WTC11 (cell line): ENCODE data around the gene CERS3.

Experiments used
- CTCF ChIP-seq: fragments of 200-600 bp; IDR thresholded peaks from 2 replicates; pipeline ENCODE4 v1.8.0; 2022; ENCODE audit warnings: antibody characterized with exemption
- FOXP1 ChIP-seq: sonication (generic); formaldehyde crosslinking; IDR thresholded peaks from 2 replicates; pipeline ENCODE4 v1.8.0; 2022; ENCODE audit warnings: missing genetic modification reagents, mild to moderate bottlenecking, moderate library complexity, borderline replicate concordance
- GABPB1 ChIP-seq: sonication (generic); formaldehyde crosslinking; IDR thresholded peaks from 2 replicates; pipeline ENCODE4 v1.8.1; 2023; ENCODE audit warnings: mild to moderate bottlenecking, missing genetic modification reagents
- MAX ChIP-seq: sonication (generic); formaldehyde crosslinking; IDR thresholded peaks from 2 replicates; pipeline ENCODE4 v1.8.0; 2022; ENCODE audit warnings: mild to moderate bottlenecking, missing genetic modification reagents
- NFE2L1 ChIP-seq: sonication (generic); formaldehyde crosslinking; IDR thresholded peaks from 2 replicates; pipeline ENCODE4 v1.8.1; 2023; ENCODE audit warnings: missing genetic modification reagents
- TEAD4 ChIP-seq: sonication (generic); formaldehyde crosslinking; IDR thresholded peaks from 2 replicates; pipeline ENCODE4 v1.8.0; 2022; ENCODE audit warnings: mild to moderate bottlenecking, missing genetic modification reagents
- ZNF532 ChIP-seq: fragments of 250-450 bp; sonication (Bioruptor Pico); IDR thresholded peaks from 2 replicates; pipeline ENCODE4 v1.9.0; 2021; ENCODE audit warnings: mild to moderate bottlenecking, borderline replicate concordance

- no peak for TF ChIP-seq CTCF
- no peak for TF ChIP-seq GABPB1
- TF ChIP-seq MAX (CRISPR knock-in tag), result no peak
- TF ChIP-seq NFE2L1 (CRISPR knock-in tag), result no peak
- no peak for TF ChIP-seq FOXP1
- no peak for TF ChIP-seq ZNF532
- TF ChIP-seq TEAD4 (CRISPR knock-in tag), result no peak
Measured at GRCh38 chr15:100493213-100493612, 35.5 kb downstream of the CERS3 start.
